GM21390 (cell line): ENCODE measurements around the gene RXYLT1.

Experiments used
- ATAC-seq: cut with Tn5 transposase; IDR thresholded peaks from one replicate; pipeline ENCODE4 v1.9.1; 2021; ENCODE audit not compliant: unreplicated experiment

The RXYLT1 gene

GRCh38 chr12:63843254-63843720, 63.6 kb downstream of the RXYLT1 start:
- ATAC-seq: no peak

- peak; percentile 97 for ATAC-seq
Observed at GRCh38 chr12:63843721-63844390, 64.1 kb downstream of the RXYLT1 start.

- ATAC-seq: peak; percentile 25
Observed at GRCh38 chr12:63844391-63845341, 65.0 kb downstream of the RXYLT1 start, which contains the start of gene SRGAP1. Gene SRGAP1 (plus strand): TSS chr12:63844700. CDS start chr12:63844817, 117 bp downstream.

GRCh38 chr12:63845726-63846125, 66.0 kb downstream of the RXYLT1 start:
- ATAC-seq: no peak

GRCh38 chr12:63846238-63846967, 66.7 kb downstream of the RXYLT1 start:
- ATAC-seq: no peak

- ATAC-seq: no peak
Observed at GRCh38 chr12:63848450-63848849, 68.7 kb downstream of the RXYLT1 start.

- no peak for ATAC-seq
Observed at GRCh38 chr12:63849106-63849620, 69.5 kb downstream of the RXYLT1 start.

GRCh38 chr12:63849641-63850040, 69.9 kb downstream of the RXYLT1 start:
- ATAC-seq: no peak

GRCh38 chr12:63853978-63854377, 74.3 kb downstream of the RXYLT1 start:
- ATAC-seq: no peak

- ATAC-seq: no peak
Observed at GRCh38 chr12:63855299-63855698, 75.6 kb downstream of the RXYLT1 start.

GRCh38 chr12:63857771-63858670, 78.3 kb downstream of the RXYLT1 start:
- ATAC-seq: no peak
